Cardiac fibroblast (primary cell): Measurements from ENCODE around the gene CCDC90B.

ENCODE experiments used
- DNase-seq, 2 donors: peaks; one replicate each; pipeline versions ENCODE4 v3.0.0 to v3.0.0-alpha.2; 2010; ENCODE audit warnings: low read depth in 2 of 2
- H3K4me3 ChIP-seq, 2 donors: replicated peaks in 1 of 2; 1 replicate in 1 of 2; 2 replicates in 1 of 2; pipeline ENCODE4 v1.5.1; 2011; ENCODE audit warnings: low read depth in 2 of 2, low read length in 2 of 2, mild to moderate bottlenecking in 2 of 2, moderate library complexity in 1 of 2
- TF ChIP-seq, protein P1 (sequence below): IDR thresholded peaks from one replicate; pipeline ENCODE4 v1.5.1; 2011; ENCODE audit warnings: low read depth, mild to moderate bottlenecking, low read length, inconsistent platforms

Gene CCDC90B

DNA sequence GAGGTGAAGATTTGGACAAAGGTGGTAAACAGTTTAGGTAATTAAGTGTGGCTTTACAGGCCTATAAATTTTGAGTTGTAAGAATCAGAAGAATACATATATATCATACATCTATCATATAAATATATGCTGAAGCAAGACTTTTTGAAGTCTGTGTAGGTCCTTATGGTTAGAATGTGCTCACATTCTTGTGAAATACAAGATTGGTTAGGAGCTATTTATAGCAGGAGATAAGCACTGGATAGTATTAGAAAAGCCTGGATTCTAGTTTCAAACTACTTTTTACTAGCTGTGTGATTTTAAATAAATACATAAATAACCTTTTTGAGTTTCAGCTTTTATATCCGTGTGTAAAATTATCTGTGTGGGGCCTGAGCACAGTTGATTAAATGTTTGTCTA lies 50.3 kb downstream of the CCDC90B start:
- TF ChIP-seq, protein P1, sequence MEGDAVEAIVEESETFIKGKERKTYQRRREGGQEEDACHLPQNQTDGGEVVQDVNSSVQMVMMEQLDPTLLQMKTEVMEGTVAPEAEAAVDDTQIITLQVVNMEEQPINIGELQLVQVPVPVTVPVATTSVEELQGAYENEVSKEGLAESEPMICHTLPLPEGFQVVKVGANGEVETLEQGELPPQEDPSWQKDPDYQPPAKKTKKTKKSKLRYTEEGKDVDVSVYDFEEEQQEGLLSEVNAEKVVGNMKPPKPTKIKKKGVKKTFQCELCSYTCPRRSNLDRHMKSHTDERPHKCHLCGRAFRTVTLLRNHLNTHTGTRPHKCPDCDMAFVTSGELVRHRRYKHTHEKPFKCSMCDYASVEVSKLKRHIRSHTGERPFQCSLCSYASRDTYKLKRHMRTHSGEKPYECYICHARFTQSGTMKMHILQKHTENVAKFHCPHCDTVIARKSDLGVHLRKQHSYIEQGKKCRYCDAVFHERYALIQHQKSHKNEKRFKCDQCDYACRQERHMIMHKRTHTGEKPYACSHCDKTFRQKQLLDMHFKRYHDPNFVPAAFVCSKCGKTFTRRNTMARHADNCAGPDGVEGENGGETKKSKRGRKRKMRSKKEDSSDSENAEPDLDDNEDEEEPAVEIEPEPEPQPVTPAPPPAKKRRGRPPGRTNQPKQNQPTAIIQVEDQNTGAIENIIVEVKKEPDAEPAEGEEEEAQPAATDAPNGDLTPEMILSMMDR, result no peak
- H3K4me3 ChIP-seq, result no peak overlapping the region
- peak in 1 of 2 donors; percentile 38 for DNase-seq

DNA sequence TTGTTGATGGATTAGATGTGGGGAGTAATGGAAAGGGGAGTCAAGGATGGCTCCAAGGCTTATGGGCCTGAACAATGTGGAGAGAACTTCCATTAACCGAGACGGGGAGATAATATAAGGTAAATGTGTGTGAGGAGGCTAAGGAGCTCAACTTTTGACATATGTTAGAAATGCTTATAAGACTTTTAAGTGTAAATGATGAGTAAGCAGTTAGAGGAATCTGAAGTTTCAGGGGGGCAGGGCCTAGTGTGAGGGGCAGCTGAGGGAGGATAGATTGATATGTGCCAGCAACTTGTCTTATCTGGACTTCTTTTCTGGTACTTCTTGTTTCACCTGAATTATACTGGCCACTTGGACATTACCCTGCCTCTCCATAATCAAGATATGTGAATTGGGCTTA lies 62.7 kb downstream of the CCDC90B start:
- TF ChIP-seq, protein P1, result no peak

DNA sequence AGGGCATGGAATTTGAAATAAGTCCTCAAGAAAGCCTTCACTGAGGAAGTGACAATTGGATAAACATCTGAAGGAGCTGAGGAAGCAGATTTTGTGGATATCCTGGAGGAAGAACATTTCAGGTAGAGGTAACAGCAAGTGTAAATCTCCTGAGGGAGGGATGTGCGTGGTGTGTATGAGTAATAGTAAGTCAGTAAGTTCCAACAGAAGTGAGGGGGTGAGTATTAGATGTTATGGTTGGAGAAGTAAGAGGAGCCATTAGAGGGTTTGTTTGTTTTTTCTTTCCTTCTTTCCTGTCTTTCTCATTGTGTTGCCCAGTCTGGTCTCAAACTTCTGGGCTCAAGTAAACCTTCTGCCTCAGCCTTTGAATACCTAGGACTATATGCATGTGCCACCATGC lies 63.7 kb downstream of the CCDC90B start:
- TF ChIP-seq, protein P1, result no peak
- no peak overlapping the region for H3K4me3 ChIP-seq
- peak in 1 of 2 donors; percentile 9 for DNase-seq

More for the DNA sequence above, 62.7 kb downstream of the CCDC90B start:
- DNase-seq, result no peak
- H3K4me3 ChIP-seq, result no peak overlapping the region

DNA sequence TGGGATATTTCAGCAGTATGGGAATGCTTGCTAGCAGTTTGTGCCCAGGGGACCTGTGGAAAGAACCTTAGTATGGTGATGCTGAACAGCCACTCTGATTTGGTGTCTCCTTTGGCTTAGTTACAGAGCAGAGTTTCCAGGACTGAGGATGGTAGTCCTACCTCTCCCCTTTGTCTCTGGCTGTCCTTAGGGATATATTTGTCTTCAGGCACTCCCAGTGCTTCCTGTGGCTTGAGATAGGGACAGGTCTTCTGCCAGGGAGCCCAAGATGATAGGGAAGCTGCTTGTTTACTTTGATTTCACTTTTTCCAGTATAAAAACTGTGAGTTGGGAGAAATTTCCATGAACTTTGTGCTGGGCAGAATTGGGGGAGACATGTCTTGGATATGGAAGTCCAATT lies 64.5 kb downstream of the CCDC90B start:
- H3K4me3 ChIP-seq, result no peak overlapping the region
- TF ChIP-seq, protein P1, result no peak
- no peak for DNase-seq

DNA sequence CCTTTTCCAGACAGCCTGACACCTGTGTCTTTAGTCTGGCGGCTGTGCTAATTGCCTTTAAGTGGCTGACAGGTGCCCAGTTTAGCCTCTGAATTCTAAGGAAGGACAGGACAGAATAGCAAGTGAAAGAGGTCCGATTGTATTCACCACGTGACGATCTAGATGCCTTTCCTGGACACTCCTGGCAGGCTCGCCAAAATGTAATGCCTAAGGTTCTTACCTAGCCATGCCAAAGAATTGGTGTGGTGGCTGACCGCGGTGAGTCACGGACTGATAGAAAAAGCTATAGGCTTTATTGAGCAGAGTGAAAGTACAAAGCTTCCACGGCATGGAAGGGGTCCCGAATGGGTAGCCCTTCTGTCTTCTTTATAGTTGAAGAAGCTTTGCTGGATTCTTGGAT lies 65.9 kb downstream of the CCDC90B start:
- no peak for DNase-seq

DNA sequence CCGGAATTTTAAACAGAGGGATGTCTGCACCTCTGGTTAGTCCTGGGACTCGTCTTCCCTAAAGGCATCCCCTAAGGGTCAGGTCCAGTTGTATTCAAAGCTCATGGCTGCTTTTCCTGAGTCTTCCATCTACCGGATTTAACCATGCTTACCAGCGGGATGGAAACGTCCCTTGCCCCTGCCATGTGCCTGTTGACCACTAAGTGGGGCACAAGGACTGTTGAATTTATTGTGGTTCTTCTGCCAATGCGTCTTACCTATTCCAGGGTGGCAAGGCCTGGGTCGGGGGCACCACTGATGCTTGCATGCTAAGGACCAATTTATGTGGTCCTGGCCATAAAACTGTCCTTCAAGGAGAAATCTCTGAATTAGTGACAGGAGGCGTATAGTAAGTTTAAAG lies 67.1 kb downstream of the CCDC90B start:
- peak in 1 of 2 donors; percentile 4 for DNase-seq

More for the DNA sequence above, 65.9 kb downstream of the CCDC90B start:
- TF ChIP-seq, protein P1, result no peak
- no peak overlapping the region for H3K4me3 ChIP-seq

More for the DNA sequence above, 67.1 kb downstream of the CCDC90B start:
- TF ChIP-seq, protein P1, result peak; percentile 29
- no peak overlapping the region for H3K4me3 ChIP-seq
